IPS-20b (cell line): Measurements from ENCODE around the gene CNTROB.

Experiments used
- H3K27ac ChIP-seq: one replicate; pipeline ENCODE4 v1.5.1; 2013; ENCODE audit warnings: low read length
- H3K27me3 ChIP-seq: 2 replicates; pipeline ENCODE4 v1.6.1; 2013; ENCODE audit warnings: mild to moderate bottlenecking, low read length, inconsistent platforms; ENCODE audit not compliant: insufficient read depth
- H3K36me3 ChIP-seq: 2 replicates; pipeline ENCODE4 v1.6.1; 2013; ENCODE audit warnings: low read depth, mild to moderate bottlenecking, inconsistent platforms, low read length, moderate library complexity; ENCODE audit not compliant: insufficient read depth
- H3K4me1 ChIP-seq: 2 replicates; pipeline ENCODE4 v1.6.1; 2013; ENCODE audit warnings: mild to moderate bottlenecking, control low read depth, inconsistent platforms, low read length, moderate library complexity; ENCODE audit not compliant: insufficient read depth
- H3K4me3 ChIP-seq: 2 replicates; pipeline ENCODE4 v1.5.1; 2013; ENCODE audit warnings: mild to moderate bottlenecking, low read length, inconsistent platforms
- H3K9ac ChIP-seq: 2 replicates; pipeline ENCODE4 v1.6.1; 2013; ENCODE audit warnings: low read depth, mild to moderate bottlenecking, inconsistent platforms, low read length, moderate library complexity
- H3K9me3 ChIP-seq: 2 replicates; pipeline ENCODE4 v1.6.1; 2013; ENCODE audit warnings: mild to moderate bottlenecking, low read depth, low read length, inconsistent platforms; ENCODE audit not compliant: insufficient read depth

The CNTROB gene

GRCh38 chr17:7931709-7932482, at the start of gene CNTROB, which contains the start of gene TRAPPC1:
Gene CNTROB, plus strand, starts transcription at chr17:7932206. Its CDS starts 874 bp downstream, at chr17:7933080.
Gene TRAPPC1, minus strand, starts transcription at chr17:7931946. Its CDS starts 117 bp downstream, at chr17:7931829.
- Histone ChIP-seq H3K27me3 (peaks cover 27% of the 10 kb centered on the region), H3K36me3 (peaks cover 22% of the 10 kb centered on the region), H3K4me3 (peak within 1 kb of the TSS; percentile 92), H3K4me1 (peaks cover 7% of the 10 kb centered on the region; the same call in 1 of the 2 replicates), H3K27ac (no peak within 1 kb of the TSS), H3K9me3 (no peaks in the 10 kb centered on the region), H3K9ac (peak within 1 kb of the TSS; percentile 86)

- Histone ChIP-seq H3K36me3 (peaks cover 14% of the 10 kb centered on the region), H3K9me3 (no peaks in the 10 kb centered on the region), H3K4me1 (peaks cover 15% of the 10 kb centered on the region; the same call in 1 of the 2 replicates), H3K4me3 (no peak overlapping the region), H3K9ac (no peak overlapping the region), H3K27ac (no peak overlapping the region), H3K27me3 (peaks cover 20% of the 10 kb centered on the region; the same call in 1 of the 2 replicates)
These were observed 49.4 kb upstream of the CNTROB start for GRCh38 chr17:7882629-7883028.

- Histone ChIP-seq H3K27ac (no peak overlapping the region), H3K9ac (no peak overlapping the region)
These were observed 48.1 kb upstream of the CNTROB start for GRCh38 chr17:7883781-7884386.

GRCh38 chr17:7884581-7885366, 47.2 kb upstream of the CNTROB start:
- peaks cover 20% of the 10 kb centered on the region; the same call in 1 of the 2 replicates for H3K27me3 ChIP-seq
- H3K27ac ChIP-seq, result no peak overlapping the region
- peaks cover 28% of the 10 kb centered on the region; the same call in 1 of the 2 replicates for H3K4me1 ChIP-seq
- no peaks in the 10 kb centered on the region for H3K9me3 ChIP-seq
- no peak overlapping the region for H3K9ac ChIP-seq
- peaks cover 10% of the 10 kb centered on the region for H3K36me3 ChIP-seq
- H3K4me3 ChIP-seq, result peak overlapping the region; percentile 83; the same call in 1 of the 2 replicates

More at GRCh38 chr17:7883781-7884386, 48.1 kb upstream of the CNTROB start:
- peaks cover 14% of the 10 kb centered on the region for H3K36me3 ChIP-seq
- H3K9me3 ChIP-seq, result no peaks in the 10 kb centered on the region
- H3K4me1 ChIP-seq, result peaks cover 22% of the 10 kb centered on the region; the same call in 1 of the 2 replicates
- peaks cover 20% of the 10 kb centered on the region; the same call in 1 of the 2 replicates for H3K27me3 ChIP-seq
- peak overlapping the region; percentile 28; the same call in 1 of the 2 replicates for H3K4me3 ChIP-seq

- no peaks in the 10 kb centered on the region for H3K9me3 ChIP-seq
- no peak overlapping the region for H3K27ac ChIP-seq
- peak overlapping the region; percentile 71; the same call in 1 of the 2 replicates for H3K9ac ChIP-seq
- peaks cover 6% of the 10 kb centered on the region for H3K36me3 ChIP-seq
- H3K4me1 ChIP-seq, result peaks cover 28% of the 10 kb centered on the region; the same call in 1 of the 2 replicates
- H3K27me3 ChIP-seq, result peaks cover 20% of the 10 kb centered on the region; the same call in 1 of the 2 replicates
- H3K4me3 ChIP-seq, result peak overlapping the region; percentile 83
These were observed 46.4 kb upstream of the CNTROB start for GRCh38 chr17:7885367-7886226.

GRCh38 chr17:7886227-7887037, 45.6 kb upstream of the CNTROB start:
- peaks cover 20% of the 10 kb centered on the region; the same call in 1 of the 2 replicates for H3K27me3 ChIP-seq
- H3K27ac ChIP-seq, result no peak overlapping the region
- no peaks in the 10 kb centered on the region for H3K9me3 ChIP-seq
- peak overlapping the region; percentile 10; the same call in 1 of the 2 replicates for H3K9ac ChIP-seq
- peaks cover 28% of the 10 kb centered on the region; the same call in 1 of the 2 replicates for H3K4me1 ChIP-seq
- H3K36me3 ChIP-seq, result no peaks in the 10 kb centered on the region
- peak overlapping the region; percentile 83 for H3K4me3 ChIP-seq

- Histone ChIP-seq H3K9ac (peak overlapping the region; percentile 10; the same call in 1 of the 2 replicates), H3K4me1 (peaks cover 28% of the 10 kb centered on the region; the same call in 1 of the 2 replicates), H3K27me3 (peaks cover 20% of the 10 kb centered on the region; the same call in 1 of the 2 replicates), H3K4me3 (peak overlapping the region; percentile 83), H3K9me3 (no peaks in the 10 kb centered on the region), H3K36me3 (no peaks in the 10 kb centered on the region), H3K27ac (no peak overlapping the region)
These were observed 44.9 kb upstream of the CNTROB start for GRCh38 chr17:7887038-7887481.

GRCh38 chr17:7887482-7888183, 44.4 kb upstream of the CNTROB start:
- no peak overlapping the region for H3K27ac ChIP-seq
- H3K27me3 ChIP-seq, result peaks cover 20% of the 10 kb centered on the region; the same call in 1 of the 2 replicates
- no peaks in the 10 kb centered on the region for H3K9me3 ChIP-seq
- peak overlapping the region; percentile 74 for H3K9ac ChIP-seq
- peak overlapping the region; percentile 83 for H3K4me3 ChIP-seq
- no peaks in the 10 kb centered on the region for H3K36me3 ChIP-seq
- peaks cover 28% of the 10 kb centered on the region; the same call in 1 of the 2 replicates for H3K4me1 ChIP-seq

GRCh38 chr17:7888184-7888920, 43.7 kb upstream of the CNTROB start, which contains the start of gene CHD3:
Gene CHD3, plus strand, starts transcription at chr17:7888789. Its CDS starts 212 bp downstream, at chr17:7889001.
- Histone ChIP-seq H3K27ac (no peak within 1 kb of the TSS), H3K4me1 (peaks cover 27% of the 10 kb centered on the region; the same call in 1 of the 2 replicates), H3K9me3 (no peaks in the 10 kb centered on the region), H3K36me3 (no peaks in the 10 kb centered on the region), H3K27me3 (peaks cover 20% of the 10 kb centered on the region; the same call in 1 of the 2 replicates), H3K4me3 (peak within 1 kb of the TSS; percentile 83), H3K9ac (peak within 1 kb of the TSS; percentile 74)
